CD4-positive, alpha-beta T cell treated with Interleukin-15 for 1 hour (primary cell): ENCODE data around the gene EXTL1.
"Not testable (repeated sequence)": the region's sequence is repeated elsewhere in the genome, so short reads cannot be mapped to it uniquely, and the experiment has no call there.

Source experiments
- DNase-seq: peaks from one replicate; pipeline ENCODE4 v3.0.0-alpha.2; 2020

EXTL1 gene, protein sequence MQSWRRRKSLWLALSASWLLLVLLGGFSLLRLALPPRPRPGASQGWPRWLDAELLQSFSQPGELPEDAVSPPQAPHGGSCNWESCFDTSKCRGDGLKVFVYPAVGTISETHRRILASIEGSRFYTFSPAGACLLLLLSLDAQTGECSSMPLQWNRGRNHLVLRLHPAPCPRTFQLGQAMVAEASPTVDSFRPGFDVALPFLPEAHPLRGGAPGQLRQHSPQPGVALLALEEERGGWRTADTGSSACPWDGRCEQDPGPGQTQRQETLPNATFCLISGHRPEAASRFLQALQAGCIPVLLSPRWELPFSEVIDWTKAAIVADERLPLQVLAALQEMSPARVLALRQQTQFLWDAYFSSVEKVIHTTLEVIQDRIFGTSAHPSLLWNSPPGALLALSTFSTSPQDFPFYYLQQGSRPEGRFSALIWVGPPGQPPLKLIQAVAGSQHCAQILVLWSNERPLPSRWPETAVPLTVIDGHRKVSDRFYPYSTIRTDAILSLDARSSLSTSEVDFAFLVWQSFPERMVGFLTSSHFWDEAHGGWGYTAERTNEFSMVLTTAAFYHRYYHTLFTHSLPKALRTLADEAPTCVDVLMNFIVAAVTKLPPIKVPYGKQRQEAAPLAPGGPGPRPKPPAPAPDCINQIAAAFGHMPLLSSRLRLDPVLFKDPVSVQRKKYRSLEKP

DNA sequence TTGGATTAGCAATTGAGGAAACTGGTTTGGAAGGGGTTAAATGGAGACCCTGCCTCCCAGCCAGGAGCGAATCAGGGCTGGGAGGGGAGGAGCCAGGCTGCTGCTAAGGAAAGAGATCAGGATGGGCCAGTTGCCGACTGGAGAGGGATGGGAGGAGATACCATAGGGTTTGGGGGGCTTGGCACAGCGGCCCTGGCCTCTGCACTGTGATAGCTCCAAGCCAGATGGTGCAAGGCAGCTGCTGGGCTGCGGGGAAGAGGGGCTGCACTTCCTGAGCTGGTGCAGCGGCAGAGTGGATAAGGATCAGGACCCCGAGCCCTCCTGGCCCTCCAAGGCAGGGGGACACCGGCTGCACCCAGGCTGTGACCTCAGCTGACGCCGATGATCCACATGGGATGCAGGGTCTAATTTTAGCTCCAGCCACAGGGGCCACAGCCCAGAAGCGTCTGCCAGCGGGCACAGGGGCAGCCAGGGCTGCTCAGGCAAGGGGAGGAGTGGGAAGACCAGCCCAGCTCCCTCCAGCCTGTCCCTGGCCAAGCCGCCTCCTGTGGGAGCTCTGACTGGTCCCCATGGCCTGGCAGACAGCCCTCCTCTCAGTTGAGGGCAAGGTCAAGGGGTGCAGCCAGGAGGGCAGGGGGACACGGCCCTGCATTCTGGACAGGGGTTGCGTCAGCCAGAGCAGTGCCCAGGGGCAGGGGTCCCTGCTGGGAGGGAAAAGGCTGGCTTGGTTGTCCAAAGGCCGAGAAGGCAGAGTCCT, at the start of gene EXTL1:
Gene EXTL1, plus strand, starts transcription at position 129 of the 757 bp plus-strand sequence. CDS start 872 bp downstream, outside the sequence.
- DNase-seq: no peak

DNA sequence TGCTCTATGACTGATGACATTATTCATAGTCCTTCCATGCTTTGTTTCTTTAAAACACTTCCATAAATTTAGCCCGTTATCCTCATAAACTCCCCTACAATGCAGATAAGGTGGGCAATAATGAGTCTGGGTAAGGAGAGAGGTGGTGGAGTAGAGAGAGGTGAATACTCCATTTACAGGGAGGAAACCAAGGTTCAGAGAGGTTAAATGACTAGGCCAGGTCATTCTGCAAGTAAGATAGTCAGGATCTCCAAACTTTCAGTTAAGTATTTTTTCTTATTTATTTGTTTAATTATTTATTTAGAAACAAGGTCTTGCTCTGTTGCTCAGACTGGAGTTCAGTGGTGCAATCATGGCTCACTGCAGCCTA, 49.8 kb upstream of the EXTL1 start:
- no peak for DNase-seq

DNA sequence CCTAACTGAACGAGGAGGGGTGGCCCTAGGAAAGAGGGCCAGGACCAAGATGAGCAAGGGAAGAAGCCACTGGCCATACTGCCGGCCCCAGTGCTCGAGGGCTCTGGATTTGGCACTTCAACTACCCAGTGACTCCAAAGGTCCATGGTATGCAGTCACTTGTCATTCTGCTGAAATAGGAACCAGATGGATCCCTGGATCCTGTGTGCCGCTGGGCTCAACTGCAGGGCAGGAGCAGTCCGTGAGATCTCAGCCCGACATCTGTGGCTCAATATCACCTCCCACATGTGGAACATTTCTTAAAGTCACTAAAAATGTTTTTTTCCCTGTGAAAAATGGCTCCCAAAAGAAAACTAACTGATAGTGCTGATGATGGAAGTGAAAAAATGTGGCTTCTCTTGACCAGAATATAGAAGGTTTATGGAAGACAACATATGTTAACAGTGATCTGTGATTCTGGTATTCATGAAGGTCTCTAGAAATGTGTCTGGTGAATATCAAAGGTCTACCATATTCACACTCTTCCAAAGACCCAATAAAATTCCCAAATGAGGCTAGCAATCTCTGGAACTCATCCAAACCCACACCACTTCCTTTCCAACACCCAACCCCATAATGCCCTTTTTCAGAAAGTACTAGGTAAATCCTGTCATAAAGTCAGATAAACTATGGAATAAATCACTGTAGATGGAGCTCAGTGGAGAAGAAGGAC, 47.8 kb upstream of the EXTL1 start:
- no peak for DNase-seq

DNA sequence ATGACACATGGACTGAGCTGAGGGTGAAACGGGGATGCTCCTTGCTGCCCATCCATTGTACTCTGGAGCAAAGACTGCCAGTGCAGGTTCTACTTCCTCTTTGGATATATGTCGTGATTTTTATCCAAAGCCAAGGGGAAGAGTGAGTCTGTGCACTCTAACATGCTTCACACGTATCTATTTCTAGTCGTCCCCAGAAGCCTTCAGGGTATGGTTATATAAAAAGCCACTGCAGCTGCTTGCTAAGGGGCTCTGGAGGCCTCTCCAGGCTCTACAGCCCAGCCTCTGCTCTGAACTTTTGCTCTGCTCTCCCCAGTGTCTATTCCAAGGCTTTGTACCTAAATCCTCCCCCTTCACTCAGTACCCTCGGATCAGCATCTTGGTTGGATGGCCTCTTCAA, 43.8 kb upstream of the EXTL1 start:
- DNase-seq: no peak

DNA sequence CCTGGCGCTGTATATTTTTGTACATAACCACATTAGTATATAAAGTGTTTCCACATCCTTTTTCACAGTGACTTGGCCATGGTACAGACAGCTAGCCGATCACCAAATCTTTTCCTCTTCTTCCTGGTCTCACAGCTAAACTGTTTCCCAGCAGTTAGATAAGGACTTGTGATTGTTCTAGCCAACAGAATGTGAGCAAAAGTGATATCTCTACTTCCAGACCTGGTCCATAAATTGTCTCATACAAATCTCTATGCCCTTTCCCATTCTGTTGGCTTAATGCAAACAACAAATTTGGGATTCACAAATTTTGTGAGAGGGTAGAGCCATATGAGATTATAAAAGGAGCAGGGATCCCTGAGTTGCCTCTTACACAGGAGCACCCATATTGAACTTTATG, 43.2 kb upstream of the EXTL1 start:
- DNase-seq: no peak

DNA sequence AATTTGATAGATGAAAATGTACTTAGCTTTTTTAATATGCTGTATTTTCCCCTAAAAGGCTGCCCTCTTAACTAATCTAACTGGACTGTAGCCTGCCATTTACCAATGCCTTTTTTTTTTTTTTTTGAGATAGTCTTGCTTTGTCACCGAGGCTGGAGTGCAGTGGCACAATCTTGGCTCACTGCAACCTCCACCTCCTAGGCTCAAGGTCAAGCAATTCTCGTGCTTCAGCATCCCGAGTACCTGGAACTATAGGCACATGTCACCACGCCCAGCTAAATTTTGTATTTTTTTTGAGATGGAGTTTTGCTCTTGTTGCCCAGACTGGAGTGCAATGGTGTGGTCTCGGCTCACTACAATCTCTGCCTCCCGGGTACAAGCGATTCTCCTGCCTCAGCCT, 42.4 kb upstream of the EXTL1 start:
- DNase-seq: no peak

DNA sequence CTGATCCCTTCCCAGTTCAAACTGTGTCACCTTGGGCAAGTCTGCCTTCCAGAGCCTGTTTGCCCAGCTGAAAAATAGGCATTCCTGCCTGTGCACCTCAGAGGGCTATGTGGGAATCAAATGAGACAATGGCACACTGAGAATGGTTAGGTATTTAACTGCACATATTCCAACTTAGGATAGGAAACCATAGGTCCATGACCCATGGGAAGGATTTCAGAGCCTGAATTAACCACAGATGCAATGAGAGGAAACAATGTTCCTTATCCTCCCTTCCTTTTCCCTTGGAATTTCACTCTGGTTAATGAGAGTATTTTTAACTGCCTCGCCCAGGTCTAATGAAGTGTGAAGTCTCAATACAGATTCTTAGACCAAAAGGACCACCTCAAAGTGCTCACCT, 36.4 kb upstream of the EXTL1 start:
- DNase-seq: no peak

DNA sequence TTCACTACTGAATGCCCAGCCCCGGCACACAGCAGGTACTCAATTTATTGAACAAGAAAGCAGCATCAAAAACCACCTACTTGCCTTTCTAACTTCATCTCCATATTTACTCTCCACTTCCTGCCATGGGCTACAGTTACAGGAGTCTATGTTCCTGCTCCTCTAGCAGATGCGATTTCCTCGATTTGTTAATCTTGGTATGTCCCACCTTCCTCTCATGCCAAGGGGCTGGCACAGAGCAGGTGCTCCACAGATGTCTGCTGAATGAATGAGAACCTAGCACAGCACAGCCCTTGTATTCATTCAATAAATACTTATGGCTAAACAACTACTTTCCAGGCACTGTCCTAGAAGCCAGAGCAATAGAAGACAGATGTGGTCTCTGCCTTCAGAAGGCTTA, 35.9 kb upstream of the EXTL1 start:
- DNase-seq: no peak

DNA sequence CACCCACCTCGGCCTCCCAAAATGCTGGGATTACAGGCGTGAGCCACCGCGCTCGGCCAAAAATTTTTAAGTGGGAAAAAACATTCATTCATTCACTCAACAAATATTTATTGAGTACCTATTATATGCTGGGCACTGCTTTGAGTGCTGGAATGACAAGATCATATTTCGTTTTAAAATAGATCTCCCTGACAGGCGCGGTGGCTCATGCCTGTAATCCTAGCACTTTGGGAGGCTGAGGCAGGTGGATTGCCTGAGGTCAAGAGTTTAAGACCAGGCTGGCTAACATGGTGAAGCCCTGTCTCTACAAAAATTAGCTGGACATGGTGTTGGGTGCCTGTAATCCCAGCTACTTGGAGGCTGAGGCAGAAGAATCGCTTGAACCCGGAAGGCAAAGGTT, 34.8 kb upstream of the EXTL1 start:
- DNase-seq: not testable (repeated sequence)

DNA sequence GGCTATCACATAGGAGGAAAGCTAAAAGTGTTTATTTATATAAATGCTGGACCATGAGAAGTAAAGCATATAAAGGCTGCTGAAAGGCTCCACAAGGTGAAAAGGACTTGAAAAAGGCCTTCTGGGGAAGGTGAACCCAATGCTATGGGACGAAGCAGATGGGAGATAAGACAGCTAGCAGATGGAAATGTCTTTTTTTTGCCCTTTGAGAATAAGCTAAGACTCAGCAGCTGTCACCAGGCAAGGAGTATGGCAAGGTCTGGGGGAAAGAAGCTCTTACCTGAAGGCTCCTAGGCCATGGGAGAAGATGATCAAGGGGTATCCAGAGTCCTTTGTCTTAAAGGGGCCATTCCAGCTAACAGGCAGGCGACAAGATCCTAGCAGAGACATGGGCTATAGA, 33.6 kb upstream of the EXTL1 start:
- no peak for DNase-seq

DNA sequence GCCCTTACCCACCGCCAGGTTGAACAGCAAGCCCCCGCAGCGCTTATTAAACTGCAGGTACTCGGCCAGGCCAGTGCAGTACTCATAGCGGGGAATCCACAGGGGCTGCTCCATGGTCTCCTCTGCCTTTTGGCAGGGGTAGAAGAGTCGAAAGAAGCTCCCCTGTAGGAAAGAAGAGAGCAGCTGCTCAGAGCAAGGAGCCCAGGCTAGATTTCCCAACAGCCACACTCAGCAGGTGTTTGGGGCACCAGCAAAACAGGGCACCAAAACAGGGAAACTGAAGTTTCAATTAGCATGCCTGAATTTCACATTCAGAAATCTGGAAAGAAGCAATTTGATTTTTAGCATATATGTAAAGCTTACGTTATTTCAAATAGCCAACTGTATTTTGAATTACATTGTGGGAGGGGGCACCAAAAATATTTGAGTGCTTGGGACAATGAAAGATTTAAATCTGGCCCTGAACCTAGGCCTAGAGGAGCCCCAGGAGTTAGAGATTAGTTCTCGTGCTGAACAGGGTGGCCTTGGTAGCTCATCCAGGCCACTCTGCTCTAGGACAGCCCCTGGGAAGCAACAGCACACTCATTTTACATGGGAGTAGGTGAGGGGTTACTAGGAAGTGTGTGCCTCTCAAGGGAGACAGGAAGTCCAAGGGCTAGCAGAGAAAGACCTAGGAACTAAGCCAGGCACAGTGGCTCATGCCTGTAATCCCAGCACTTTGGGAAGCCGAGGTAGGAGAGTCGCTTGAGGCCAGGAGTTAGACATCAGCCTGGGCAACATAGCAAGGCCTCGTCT, 31.9 kb upstream of the EXTL1 start:
- no peak for DNase-seq

DNA sequence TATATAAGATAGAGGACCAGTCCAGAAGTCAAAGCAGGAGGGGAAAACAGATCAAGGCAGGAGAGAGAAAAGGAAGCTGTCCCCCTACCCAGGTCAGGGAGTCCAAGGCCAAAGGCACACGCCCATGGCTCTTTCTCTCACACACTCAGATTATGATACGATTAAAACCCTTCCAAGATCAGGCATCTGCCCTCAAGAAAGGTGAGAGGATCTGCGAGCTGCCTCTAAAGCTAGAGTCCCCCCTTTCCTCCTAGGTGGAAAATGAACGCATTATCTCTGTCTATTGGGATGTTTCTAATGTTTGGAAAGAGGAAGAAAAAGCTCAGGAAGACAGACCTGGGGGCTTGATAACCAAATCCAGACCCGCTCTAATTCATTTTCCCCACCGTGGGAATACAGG, 31.3 kb upstream of the EXTL1 start:
- DNase-seq: no peak

DNA sequence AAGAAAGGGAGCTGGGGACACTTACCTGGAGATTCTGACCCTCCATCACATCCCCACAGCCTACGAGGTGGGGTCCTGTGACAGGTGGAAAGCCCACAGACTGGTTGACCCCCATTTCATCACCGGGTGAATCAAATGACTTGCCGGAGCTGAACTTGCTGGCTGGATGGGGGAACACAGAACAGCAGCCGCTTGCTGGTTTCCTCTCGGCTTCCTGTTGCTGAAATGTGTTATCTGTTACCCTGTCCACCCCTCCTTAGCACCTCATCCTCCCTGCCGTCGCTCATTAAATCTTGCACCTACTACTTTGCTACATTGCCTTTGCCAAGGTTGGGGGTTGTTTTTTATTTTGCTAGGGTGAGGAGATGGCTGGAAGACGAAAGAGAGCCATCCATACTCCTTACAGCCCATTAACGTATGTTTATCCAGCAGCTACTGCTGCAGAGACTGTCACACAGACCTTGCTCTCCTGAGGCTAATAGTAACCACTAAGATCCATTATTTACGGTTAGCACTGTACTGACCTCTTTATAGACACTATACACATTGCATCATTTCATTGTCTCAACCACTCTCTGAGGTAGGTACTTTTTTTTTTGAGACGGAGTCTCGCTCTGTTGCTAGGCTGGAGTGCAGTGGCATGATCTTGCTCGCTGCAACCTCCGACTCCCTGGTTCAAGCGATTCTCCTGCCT, 30.7 kb upstream of the EXTL1 start:
- peak; percentile 54 for DNase-seq

DNA sequence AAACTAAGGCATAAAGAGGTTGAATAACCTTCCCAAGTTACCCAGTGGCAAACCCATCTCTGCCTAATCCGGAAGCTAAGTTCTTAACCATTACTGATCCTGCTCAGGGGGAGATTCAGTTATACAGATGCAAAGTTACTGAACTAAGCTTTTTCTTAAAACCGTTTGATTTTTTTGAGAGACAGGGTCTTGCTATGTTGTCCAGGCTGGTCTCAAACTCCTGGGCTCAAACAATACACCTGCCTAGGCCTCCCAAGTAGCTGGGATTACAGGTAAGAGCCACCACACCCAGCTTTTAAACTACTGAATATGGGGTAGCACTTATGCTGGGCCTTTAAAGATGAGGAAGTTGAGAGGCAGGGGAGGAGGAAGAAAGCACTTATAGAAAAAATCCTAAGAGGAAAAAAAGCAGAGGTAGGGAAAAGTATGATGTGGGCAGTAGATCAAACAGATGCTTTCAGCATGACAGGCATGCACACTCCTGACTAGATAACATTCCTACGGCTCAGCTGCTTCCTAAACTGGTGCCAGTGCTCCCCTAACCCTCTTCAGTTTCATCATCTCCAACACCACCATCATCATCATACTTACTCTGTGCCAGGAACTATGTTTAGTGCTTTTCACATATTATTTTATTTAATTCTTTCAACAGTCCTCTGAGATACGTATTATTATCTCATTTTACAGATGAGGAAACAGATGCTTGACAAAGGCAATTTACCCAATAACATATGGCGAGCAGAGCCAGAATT, 29.5 kb upstream of the EXTL1 start:
- no peak for DNase-seq

DNA sequence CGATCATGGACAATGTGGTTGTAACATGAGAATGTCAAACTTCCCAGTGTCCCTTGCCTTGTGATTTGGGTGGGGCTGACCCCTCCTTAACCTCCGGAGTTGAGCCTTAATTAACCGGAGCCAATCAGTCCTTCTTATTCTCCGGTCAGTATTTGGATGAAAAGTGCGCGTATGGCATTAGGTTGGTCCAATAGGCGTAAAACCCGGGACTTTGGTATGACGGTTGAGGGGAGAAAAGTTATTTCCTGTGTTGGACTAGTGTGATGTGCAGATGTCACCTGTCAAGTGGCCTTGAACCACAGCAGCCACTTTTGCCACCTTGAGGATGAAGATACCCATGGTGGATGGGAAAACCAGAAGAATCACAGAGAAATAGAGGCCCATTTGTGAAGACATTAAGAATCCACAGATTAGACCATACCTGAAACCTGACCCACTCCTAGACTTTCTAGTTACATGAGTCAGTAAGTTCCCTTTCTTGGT, 28.8 kb upstream of the EXTL1 start:
- no peak for DNase-seq

DNA sequence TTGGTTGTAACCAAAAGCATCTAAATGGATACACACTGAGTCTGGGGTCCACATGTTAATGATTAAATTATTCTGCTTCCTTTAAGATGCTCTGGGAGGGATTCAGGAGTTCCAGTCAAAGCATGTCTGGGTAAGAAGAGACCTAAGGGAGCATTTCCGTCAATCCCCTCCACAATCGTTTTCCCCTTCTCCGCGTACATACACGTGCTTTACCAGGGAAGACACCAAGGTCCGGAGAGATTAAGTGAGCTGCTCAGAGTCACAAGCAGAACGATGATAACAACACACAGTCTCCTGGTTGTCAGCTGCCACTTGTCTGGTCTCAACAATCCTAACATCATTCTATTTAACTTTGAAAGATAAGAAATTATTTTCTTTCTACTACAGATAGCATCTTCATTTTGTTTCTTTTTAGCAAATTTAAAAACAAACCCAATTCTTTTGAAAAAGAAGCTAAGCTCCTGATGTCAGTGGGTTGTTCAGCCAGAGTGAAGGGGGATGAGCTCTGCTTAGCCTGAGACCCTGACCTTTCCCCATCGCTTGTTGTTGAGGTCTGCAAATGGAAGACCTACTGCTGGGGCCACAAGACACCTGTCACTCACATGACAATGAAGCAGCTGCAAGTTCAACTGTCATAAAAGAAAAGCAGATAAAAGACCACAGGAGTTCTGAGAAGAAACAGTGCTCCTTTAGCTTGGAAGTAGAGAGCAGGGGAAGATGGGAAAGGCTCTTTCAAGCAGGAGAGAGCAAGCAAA, 28.2 kb upstream of the EXTL1 start:
- no peak for DNase-seq

DNA sequence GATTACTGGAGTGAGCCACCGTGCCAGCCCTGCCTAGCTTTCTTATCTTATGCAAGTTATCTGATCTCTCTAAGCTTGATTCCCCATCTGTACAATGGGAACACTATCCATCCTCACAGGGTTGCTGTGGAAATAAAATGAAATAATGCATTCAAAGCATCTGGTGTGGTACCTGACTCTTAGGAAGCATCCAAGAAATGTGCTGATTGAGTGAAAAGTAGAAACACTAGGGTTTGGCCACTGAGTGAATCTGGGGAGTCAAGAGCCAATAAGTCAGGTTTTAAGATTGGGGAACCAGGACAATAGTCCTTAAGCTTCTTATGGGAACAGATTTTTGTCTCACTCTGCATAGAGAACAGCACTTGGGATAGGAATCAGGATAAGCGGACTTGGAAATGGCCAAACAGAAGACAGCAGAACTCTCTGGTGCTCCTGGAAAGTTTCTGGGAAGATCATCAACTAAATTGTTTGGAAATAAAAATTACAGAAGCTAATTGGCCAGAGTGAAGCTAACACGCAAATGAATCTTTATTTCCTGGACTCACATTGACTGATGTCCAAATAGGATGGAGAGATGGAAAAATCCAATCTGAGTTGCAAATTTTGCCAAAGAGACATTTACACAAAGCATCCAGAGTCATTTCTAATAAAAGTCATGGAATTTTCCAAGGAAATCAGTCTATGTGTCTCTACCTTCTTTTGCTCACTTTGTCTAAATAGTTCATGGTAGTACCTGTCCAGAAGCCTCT, 27.0 kb upstream of the EXTL1 start:
- no peak for DNase-seq

DNA sequence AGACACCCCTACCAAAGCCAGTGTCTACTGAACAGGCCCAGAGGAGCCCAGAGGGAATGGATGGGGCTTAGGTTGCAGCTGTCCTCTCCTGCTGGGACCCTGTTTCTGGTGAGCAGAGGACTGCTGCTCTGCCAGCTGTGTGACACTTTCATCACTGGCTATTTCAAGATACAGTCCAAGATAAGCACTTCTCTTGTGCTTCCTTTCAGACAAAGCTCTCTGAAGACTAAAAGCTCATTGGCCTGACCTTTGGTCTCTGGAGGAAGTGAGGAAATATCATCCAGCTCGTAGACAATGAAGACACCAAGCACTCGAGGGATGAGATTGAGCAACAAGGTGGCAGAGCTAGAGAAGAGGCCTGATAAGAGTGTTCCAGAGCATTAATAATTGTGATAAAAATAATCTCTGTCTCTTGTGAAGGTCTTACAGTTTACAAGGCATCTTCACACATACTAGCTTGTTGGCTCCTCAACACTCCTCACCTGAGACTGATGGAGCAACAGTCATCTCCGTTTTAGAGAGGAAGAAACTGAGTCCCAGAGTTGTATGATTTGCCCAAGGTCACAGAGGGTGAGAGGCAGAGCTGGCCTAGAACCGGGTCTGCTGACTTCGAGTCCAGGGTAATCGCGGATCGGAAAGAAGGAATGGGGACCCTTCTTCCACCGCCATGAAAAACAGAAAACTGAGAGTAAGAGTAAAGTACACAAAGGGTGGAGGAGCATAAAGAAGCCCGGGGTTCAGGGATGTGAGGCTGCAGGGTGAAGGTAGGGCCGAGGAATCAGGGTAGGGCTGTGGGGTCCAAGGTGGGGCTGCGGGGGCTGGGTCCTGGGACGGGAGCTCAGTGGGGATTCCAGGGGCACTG, 24.4 kb upstream of the EXTL1 start:
- peak; percentile 26 for DNase-seq
